GM06990 (cell line): Measurements from ENCODE around the gene PRKN.

Experiments used
- DNase-seq: peaks from one replicate; pipeline ENCODE4 v3.0.0-alpha.2; 2011; ENCODE audit not compliant: insufficient read length; ENCODE audit errors: extremely low read depth
- H3K27me3 ChIP-seq: replicated peaks from 2 replicates; pipeline ENCODE4 v1.6.0; 2011; ENCODE audit warnings: low read length; ENCODE audit not compliant: control insufficient read depth, insufficient read depth
- H3K36me3 ChIP-seq: 2 replicates; pipeline ENCODE4 v1.5.1; 2011; ENCODE audit warnings: low read length; ENCODE audit not compliant: control insufficient read depth, insufficient read depth
- H3K4me3 ChIP-seq: replicated peaks from 2 replicates; pipeline ENCODE4 v1.5.1; 2011; ENCODE audit warnings: low read depth, mild to moderate bottlenecking, control low read depth, low read length
- TF ChIP-seq, protein P1 (sequence below): IDR thresholded peaks from 2 replicates; pipeline ENCODE4 v1.5.1; 2011; ENCODE audit warnings: low read length, control low read depth, mild to moderate bottlenecking, inconsistent platforms; ENCODE audit not compliant: insufficient read depth, poor library complexity, severe bottlenecking

PRKN gene

DNA sequence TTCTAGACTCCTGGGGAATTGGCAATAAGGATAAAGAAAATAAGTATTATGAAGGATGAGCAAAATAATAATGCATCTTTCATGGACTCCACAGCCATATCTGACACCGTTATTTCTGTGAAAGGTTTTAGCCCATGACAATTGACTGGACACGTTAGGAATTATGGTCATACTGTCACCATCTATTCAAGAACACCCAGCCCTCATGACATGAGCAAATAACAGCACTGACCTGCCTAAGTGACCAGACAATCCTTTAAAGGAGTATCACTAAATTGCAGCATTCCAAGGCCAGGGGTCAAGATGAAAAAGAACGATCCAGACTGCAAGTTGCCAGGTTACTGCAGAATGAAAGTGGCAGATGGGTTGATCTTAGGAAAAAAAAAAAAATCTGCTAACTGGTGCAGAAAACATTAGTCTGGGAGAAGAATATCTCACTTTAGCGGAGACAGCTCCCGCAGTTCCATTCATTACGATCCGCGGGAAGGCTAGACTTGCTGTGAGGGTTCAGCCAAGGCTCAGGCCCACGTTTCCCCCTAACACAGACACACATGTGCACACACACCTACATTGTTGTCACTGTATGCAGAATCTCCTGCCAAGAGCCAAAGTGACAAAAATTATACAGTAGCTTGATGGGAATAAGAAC lies 1216.0 kb downstream of the PRKN start:
- TF ChIP-seq, protein P1, sequence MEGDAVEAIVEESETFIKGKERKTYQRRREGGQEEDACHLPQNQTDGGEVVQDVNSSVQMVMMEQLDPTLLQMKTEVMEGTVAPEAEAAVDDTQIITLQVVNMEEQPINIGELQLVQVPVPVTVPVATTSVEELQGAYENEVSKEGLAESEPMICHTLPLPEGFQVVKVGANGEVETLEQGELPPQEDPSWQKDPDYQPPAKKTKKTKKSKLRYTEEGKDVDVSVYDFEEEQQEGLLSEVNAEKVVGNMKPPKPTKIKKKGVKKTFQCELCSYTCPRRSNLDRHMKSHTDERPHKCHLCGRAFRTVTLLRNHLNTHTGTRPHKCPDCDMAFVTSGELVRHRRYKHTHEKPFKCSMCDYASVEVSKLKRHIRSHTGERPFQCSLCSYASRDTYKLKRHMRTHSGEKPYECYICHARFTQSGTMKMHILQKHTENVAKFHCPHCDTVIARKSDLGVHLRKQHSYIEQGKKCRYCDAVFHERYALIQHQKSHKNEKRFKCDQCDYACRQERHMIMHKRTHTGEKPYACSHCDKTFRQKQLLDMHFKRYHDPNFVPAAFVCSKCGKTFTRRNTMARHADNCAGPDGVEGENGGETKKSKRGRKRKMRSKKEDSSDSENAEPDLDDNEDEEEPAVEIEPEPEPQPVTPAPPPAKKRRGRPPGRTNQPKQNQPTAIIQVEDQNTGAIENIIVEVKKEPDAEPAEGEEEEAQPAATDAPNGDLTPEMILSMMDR, result no peak
- Histone ChIP-seq H3K27me3 (no peaks in the 10 kb centered on the region), H3K4me3 (no peak overlapping the region), H3K36me3 (no peaks in the 10 kb centered on the region)
- no peak for DNase-seq

DNA sequence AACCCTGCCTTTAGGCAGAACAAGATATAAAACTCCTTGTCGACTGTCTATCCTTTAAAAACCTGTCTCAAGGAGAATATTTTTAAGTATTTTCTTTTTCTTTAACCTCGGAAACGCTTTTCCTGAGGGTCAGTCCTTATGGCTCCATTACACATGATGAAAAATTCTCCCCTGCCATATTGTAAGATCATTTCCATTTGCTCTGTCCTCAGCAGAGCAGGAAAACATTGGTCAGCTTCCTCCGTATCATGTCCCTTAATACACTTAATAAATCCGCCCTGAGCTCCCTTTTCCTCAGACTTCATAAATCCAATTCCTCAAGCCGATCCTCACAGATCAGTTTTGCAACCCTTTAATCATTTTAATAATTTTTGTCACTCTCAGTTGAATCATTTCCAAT lies 1219.2 kb downstream of the PRKN start:
- H3K27me3 ChIP-seq, result no peaks in the 10 kb centered on the region
- no peak overlapping the region for H3K4me3 ChIP-seq
- TF ChIP-seq, protein P1, result no peak
- H3K36me3 ChIP-seq, result no peaks in the 10 kb centered on the region
- DNase-seq, result no peak

DNA sequence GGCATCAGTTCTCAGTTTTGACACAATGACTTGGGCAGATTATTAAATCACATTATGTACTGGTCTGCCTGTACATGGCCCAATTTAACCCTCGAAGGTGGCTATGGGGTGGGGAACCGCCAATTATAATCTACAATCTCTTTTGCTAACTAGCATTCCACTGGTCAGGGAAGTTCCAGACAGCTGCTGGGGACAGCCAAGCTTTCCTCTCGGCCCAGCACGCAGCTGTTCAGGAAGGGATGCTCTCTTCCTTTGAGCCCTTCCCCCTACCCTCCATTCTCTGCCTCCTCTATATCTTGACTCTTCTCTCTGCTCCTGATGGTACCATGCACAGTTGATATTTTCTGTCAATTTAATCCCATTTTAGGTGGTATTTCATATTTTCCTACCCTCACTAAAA lies 1220.2 kb downstream of the PRKN start:
- Histone ChIP-seq H3K27me3 (no peaks in the 10 kb centered on the region), H3K4me3 (no peak overlapping the region), H3K36me3 (no peaks in the 10 kb centered on the region)
- no peak for DNase-seq
- TF ChIP-seq, protein P1, result no peak

DNA sequence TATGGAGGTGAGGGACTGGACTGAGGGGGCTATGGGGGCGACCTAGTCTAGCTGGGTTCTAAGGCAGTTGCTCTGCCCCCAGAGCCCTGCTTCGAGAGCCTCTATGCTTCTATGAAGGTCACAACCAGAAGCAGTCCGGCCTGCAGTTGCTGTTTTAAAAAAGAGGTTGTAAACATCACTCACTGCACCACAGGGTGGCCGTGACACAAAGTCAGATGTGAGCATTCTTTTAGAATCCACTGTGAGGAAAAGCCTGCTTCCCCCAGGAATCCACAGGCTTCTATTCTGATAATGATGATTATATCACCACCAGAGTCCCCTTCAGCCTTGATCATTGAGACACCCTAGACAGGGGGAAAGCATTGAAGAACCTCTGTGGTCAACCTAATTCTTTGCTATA lies 1224.0 kb downstream of the PRKN start:
- no peaks in the 10 kb centered on the region for H3K27me3 ChIP-seq
- H3K36me3 ChIP-seq, result no peaks in the 10 kb centered on the region
- H3K4me3 ChIP-seq, result no peak overlapping the region
- DNase-seq, result no peak
- TF ChIP-seq, protein P1, result no peak

DNA sequence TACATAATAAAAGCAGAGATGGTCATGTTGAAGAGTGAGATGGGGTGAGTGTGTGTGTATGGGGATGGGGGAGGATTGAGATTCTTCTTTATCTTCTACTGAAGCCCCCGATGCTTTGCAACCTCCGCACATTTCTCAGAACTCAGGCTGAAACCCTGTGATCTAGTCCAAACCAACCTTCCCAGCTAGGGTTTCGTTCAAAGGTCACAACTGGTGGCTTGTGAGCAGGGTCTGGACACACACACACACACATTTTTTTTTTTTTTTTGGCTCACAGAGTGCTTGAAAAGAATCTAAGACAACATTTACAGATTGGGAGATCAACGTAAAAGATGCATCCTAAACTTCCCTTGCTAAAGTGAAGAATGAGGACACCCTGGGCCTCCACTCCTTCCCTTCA lies 1228.7 kb downstream of the PRKN start:
- Histone ChIP-seq H3K27me3 (no peaks in the 10 kb centered on the region), H3K4me3 (no peak overlapping the region), H3K36me3 (no peaks in the 10 kb centered on the region)
- TF ChIP-seq, protein P1, result no peak
- DNase-seq, result no peak

DNA sequence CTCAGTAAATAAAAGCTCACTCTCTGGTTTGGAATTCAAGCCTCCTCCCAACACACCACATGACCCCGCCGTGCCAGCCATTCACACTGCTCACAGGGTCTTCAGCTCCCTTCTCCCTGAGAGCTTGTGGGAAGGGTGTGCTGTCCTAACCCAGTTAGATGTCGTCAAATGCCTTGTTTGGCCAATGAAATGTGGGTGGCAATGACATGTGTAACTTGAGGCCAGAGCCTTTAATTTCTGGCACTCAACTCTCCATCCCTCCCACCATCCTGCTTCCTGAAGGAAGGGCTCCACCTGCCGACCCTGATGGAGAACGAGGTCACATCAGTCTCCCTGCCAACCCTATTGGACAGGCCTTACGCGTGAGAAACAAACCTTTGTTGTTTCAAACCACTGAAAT lies 1229.2 kb downstream of the PRKN start:
- DNase-seq, result no peak
- no peaks in the 10 kb centered on the region for H3K36me3 ChIP-seq
- no peaks in the 10 kb centered on the region for H3K27me3 ChIP-seq
- no peak overlapping the region for H3K4me3 ChIP-seq
- TF ChIP-seq, protein P1, result peak; percentile 10
